HG02870 (cell line): ENCODE data around the gene CA10.

ENCODE experiments used
- ATAC-seq: cut with Tn5 transposase; IDR thresholded peaks from one replicate; pipeline ENCODE4 v1.9.1; 2021; ENCODE audit warnings: mild to moderate bottlenecking, moderate library complexity; ENCODE audit not compliant: unreplicated experiment

CA10 gene

GRCh38 chr17:51955245-51955644, 203.3 kb downstream of the CA10 start:
- no peak for ATAC-seq

- no peak for ATAC-seq
Measured at GRCh38 chr17:51954232-51954765, 204.2 kb downstream of the CA10 start.

GRCh38 chr17:51951741-51952140, 206.8 kb downstream of the CA10 start:
- no peak for ATAC-seq

- no peak for ATAC-seq
Measured at GRCh38 chr17:51948128-51948527, 210.4 kb downstream of the CA10 start.

GRCh38 chr17:51947160-51947735, 211.3 kb downstream of the CA10 start:
- no peak for ATAC-seq

GRCh38 chr17:51946311-51946710, 212.2 kb downstream of the CA10 start:
- ATAC-seq, result no peak

GRCh38 chr17:51941272-51941671, 217.2 kb downstream of the CA10 start:
- ATAC-seq, result no peak

- no peak for ATAC-seq
Measured at GRCh38 chr17:51937264-51937663, 221.2 kb downstream of the CA10 start.

GRCh38 chr17:51935477-51935876, 223.0 kb downstream of the CA10 start:
- ATAC-seq, result no peak

- no peak for ATAC-seq
Measured at GRCh38 chr17:51933647-51934046, 224.9 kb downstream of the CA10 start.

GRCh38 chr17:51926448-51926847, 232.1 kb downstream of the CA10 start:
- no peak for ATAC-seq

- ATAC-seq, result no peak
Measured at GRCh38 chr17:51921500-51921899, 237.0 kb downstream of the CA10 start.

GRCh38 chr17:51914577-51914976, 243.9 kb downstream of the CA10 start:
- no peak for ATAC-seq

- ATAC-seq, result no peak
Measured at GRCh38 chr17:51913491-51914205, 244.9 kb downstream of the CA10 start.

- ATAC-seq, result no peak
Measured at GRCh38 chr17:51912939-51913338, 245.6 kb downstream of the CA10 start.

GRCh38 chr17:51911237-51911636, 247.3 kb downstream of the CA10 start:
- no peak for ATAC-seq

- ATAC-seq, result no peak
Measured at GRCh38 chr17:51909971-51910370, 248.5 kb downstream of the CA10 start.

- no peak for ATAC-seq
Measured at GRCh38 chr17:51908841-51909537, 249.5 kb downstream of the CA10 start.

- ATAC-seq, result no peak
Measured at GRCh38 chr17:51907041-51907440, 251.5 kb downstream of the CA10 start.

GRCh38 chr17:51904379-51904778, 254.1 kb downstream of the CA10 start:
- ATAC-seq, result no peak

- no peak for ATAC-seq
Measured at GRCh38 chr17:51901242-51901641, 257.3 kb downstream of the CA10 start.

- no peak for ATAC-seq
Measured at GRCh38 chr17:51891936-51892335, 266.6 kb downstream of the CA10 start.
